WTC11 (cell line): ENCODE data around the gene BABAM2. TPM values are rescaled to one million over a fixed set of nuclear protein-coding genes. Genes with fewer than 3 reads are reported as not detected.

Experiments used
- ATAC-seq: fragments of 200-7000 bp; cut with Tn5 transposase; 2 replicates; pipeline ENCODE4 v1.10.0; 2021; ENCODE audit warnings: mild to moderate bottlenecking, moderate library complexity
- CTCF ChIA-PET: fragments of 300-600 bp; sonication (Branson Sonifier 250); formaldehyde crosslinking; loops from one replicate; lab custom pipeline; 2021; ENCODE audit warnings: antibody characterized with exemption; lab: Charles Lee
- POLR2A ChIA-PET: fragments of 350-600 bp; sonication (Branson Sonifier 250); formaldehyde crosslinking; loops from one replicate; lab custom pipeline; 2021; ENCODE audit warnings: antibody characterized with exemption; lab: Charles Lee
- DNase-seq: peaks from one replicate; pipeline ENCODE4 v3.0.0; 2021; ENCODE audit warnings: low spot score
- H3K27ac Mint-ChIP-seq: 2 replicates; pipeline ENCODE4 v1.8.0; 2021; ENCODE audit warnings: mixed read lengths
- H3K27me3 Mint-ChIP-seq: 2 replicates; pipeline ENCODE4 v1.8.0; 2021; ENCODE audit warnings: low read depth, mild to moderate bottlenecking, moderate library complexity, mixed read lengths
- H3K36me3 Mint-ChIP-seq: 2 replicates; pipeline ENCODE4 v1.8.0; 2021; ENCODE audit warnings: mixed read lengths
- H3K4me1 Mint-ChIP-seq: 2 replicates; pipeline ENCODE4 v1.8.0; 2022; ENCODE audit warnings: mixed read lengths
- H3K4me3 Mint-ChIP-seq: 2 replicates; pipeline ENCODE4 v1.8.0; 2021; ENCODE audit warnings: mild to moderate bottlenecking, moderate library complexity, mixed read lengths
- H3K9me3 Mint-ChIP-seq: 2 replicates; pipeline ENCODE4 v1.8.0; 2021; ENCODE audit warnings: mixed read lengths
- ATF1 ChIP-seq: sonication (generic); formaldehyde crosslinking; IDR thresholded peaks from 2 replicates; pipeline ENCODE4 v1.8.1; 2023; ENCODE audit warnings: mild to moderate bottlenecking, moderate library complexity, missing genetic modification reagents
- CREM ChIP-seq: sonication (generic); formaldehyde crosslinking; IDR thresholded peaks from 2 replicates; pipeline ENCODE4 v1.8.1; 2022; ENCODE audit warnings: mild to moderate bottlenecking, missing genetic modification reagents, moderate library complexity
- GTF2I ChIP-seq: fragments of 250-450 bp; sonication (Bioruptor Pico); conservative IDR thresholded peaks from 2 replicates; pipeline ENCODE4 v1.4.0; 2021; ENCODE audit warnings: mild to moderate bottlenecking
- HMGA2 ChIP-seq: fragments of 250-450 bp; sonication (Bioruptor Pico); IDR thresholded peaks from 2 replicates; pipeline ENCODE4 v1.4.0; 2021; ENCODE audit warnings: mild to moderate bottlenecking, moderate library complexity
- NFYB ChIP-seq: sonication (generic); formaldehyde crosslinking; conservative IDR thresholded peaks from 2 replicates; pipeline ENCODE4 v1.8.0; 2022; ENCODE audit warnings: low read depth, missing genetic modification reagents
- SMAD3 ChIP-seq: sonication (generic); formaldehyde crosslinking; IDR thresholded peaks from 2 replicates; pipeline ENCODE4 v1.8.0; 2022; ENCODE audit warnings: missing genetic modification reagents, mild to moderate bottlenecking, borderline replicate concordance
- SP1 ChIP-seq: sonication (generic); formaldehyde crosslinking; conservative IDR thresholded peaks from 2 replicates; pipeline ENCODE4 v1.8.1; 2022; ENCODE audit warnings: missing genetic modification reagents
- TCF7 ChIP-seq: sonication (generic); formaldehyde crosslinking; IDR thresholded peaks from 2 replicates; pipeline ENCODE4 v1.8.0; 2022; ENCODE audit warnings: mild to moderate bottlenecking, low read depth, missing genetic modification reagents, moderate library complexity
- TEAD4 ChIP-seq: sonication (generic); formaldehyde crosslinking; IDR thresholded peaks from 2 replicates; pipeline ENCODE4 v1.8.0; 2022; ENCODE audit warnings: mild to moderate bottlenecking, missing genetic modification reagents
- ZNF138 ChIP-seq: sonication (generic); formaldehyde crosslinking; conservative IDR thresholded peaks from 2 replicates; pipeline ENCODE4 v1.8.1; 2022; ENCODE audit warnings: mild to moderate bottlenecking, moderate library complexity, missing genetic modification reagents
- ZNF232 ChIP-seq: sonication (generic); formaldehyde crosslinking; IDR thresholded peaks from 2 replicates; pipeline ENCODE4 v1.8.0; 2022; ENCODE audit warnings: mild to moderate bottlenecking, missing genetic modification reagents
- ZNF263 ChIP-seq: sonication (generic); formaldehyde crosslinking; IDR thresholded peaks from 2 replicates; pipeline ENCODE4 v1.8.1; 2022; ENCODE audit warnings: low read depth, mild to moderate bottlenecking, moderate library complexity, missing genetic modification reagents
- total RNA-seq: library from RNA; stranded (reverse); gene quantifications from 3 replicates; pipeline ENCODE4 v1.2.3, GENCODE V29; 2021
- TF ChIP-seq, protein P1 (sequence below): sonication (generic); formaldehyde crosslinking; IDR thresholded peaks from 2 replicates; pipeline ENCODE4 v1.8.1; 2023; ENCODE audit warnings: mild to moderate bottlenecking, missing genetic modification reagents, borderline replicate concordance
- TF ChIP-seq, protein P2 (sequence below): fragments of 250-450 bp; sonication (Bioruptor Pico); IDR thresholded peaks from 2 replicates; pipeline ENCODE4 v1.9.0; 2021; ENCODE audit warnings: mild to moderate bottlenecking, borderline replicate concordance
- TF ChIP-seq, protein P3 (sequence below): sonication (generic); formaldehyde crosslinking; IDR thresholded peaks from 2 replicates; pipeline ENCODE4 v1.8.1; 2022; ENCODE audit warnings: low read depth, missing genetic modification reagents, borderline replicate concordance
- TF ChIP-seq, protein P4 (sequence below): sonication (generic); formaldehyde crosslinking; IDR thresholded peaks from 2 replicates; pipeline ENCODE4 v1.8.1; 2023; ENCODE audit warnings: mild to moderate bottlenecking, missing genetic modification reagents, moderate library complexity
- TF ChIP-seq, protein P5 (sequence below): sonication (generic); formaldehyde crosslinking; IDR thresholded peaks from 2 replicates; pipeline ENCODE4 v1.8.0; 2023; ENCODE audit warnings: mild to moderate bottlenecking, missing genetic modification reagents
- TF ChIP-seq, protein P6 (sequence below): sonication (generic); formaldehyde crosslinking; IDR thresholded peaks from 2 replicates; pipeline ENCODE4 v1.8.1; 2023; ENCODE audit warnings: mild to moderate bottlenecking, missing genetic modification reagents

The BABAM2 gene
- total RNA-seq, 1 experiment from 2014 or later: 16.5 TPM

DNA sequence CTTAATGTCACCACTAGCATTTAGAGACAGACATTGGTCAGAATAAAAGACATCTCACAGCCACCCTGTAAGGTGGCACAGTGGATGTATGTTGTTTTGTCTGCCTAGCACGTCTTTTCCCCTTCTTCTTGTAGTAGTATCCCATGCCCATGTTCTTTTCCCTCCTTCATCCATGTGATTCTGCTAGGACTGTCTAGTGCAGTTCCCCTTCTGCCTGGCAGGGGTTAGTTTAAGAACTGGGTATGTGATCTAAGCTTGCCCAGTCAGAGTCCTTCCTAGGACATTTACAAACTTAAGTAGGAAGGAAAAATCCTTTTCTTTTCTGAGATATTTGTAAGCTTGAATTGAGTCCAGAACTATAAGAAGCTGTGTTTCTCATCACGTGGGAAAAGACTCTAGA is 172.3 kb downstream of the BABAM2 start:
- Mint-ChIP-seq H3K27ac (no peak overlapping the region), H3K9me3 (peaks cover 13% of the 10 kb centered on the region), H3K27me3 (no peaks in the 10 kb centered on the region), H3K36me3 (no peaks in the 10 kb centered on the region), H3K4me1 (no peaks in the 10 kb centered on the region), H3K4me3 (no peak overlapping the region)
- ATAC-seq (no peak), DNase-seq (no peak)
- CTCF ChIA-PET: no interaction called here
- POLR2A ChIA-PET: no interaction called here
- TF ChIP-seq, protein P1, sequence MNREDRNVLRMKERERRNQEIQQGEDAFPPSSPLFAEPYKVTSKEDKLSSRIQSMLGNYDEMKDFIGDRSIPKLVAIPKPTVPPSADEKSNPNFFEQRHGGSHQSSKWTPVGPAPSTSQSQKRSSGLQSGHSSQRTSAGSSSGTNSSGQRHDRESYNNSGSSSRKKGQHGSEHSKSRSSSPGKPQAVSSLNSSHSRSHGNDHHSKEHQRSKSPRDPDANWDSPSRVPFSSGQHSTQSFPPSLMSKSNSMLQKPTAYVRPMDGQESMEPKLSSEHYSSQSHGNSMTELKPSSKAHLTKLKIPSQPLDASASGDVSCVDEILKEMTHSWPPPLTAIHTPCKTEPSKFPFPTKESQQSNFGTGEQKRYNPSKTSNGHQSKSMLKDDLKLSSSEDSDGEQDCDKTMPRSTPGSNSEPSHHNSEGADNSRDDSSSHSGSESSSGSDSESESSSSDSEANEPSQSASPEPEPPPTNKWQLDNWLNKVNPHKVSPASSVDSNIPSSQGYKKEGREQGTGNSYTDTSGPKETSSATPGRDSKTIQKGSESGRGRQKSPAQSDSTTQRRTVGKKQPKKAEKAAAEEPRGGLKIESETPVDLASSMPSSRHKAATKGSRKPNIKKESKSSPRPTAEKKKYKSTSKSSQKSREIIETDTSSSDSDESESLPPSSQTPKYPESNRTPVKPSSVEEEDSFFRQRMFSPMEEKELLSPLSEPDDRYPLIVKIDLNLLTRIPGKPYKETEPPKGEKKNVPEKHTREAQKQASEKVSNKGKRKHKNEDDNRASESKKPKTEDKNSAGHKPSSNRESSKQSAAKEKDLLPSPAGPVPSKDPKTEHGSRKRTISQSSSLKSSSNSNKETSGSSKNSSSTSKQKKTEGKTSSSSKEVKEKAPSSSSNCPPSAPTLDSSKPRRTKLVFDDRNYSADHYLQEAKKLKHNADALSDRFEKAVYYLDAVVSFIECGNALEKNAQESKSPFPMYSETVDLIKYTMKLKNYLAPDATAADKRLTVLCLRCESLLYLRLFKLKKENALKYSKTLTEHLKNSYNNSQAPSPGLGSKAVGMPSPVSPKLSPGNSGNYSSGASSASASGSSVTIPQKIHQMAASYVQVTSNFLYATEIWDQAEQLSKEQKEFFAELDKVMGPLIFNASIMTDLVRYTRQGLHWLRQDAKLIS (CRISPR knock-in tag): no peak
- TF ChIP-seq, protein P2, sequence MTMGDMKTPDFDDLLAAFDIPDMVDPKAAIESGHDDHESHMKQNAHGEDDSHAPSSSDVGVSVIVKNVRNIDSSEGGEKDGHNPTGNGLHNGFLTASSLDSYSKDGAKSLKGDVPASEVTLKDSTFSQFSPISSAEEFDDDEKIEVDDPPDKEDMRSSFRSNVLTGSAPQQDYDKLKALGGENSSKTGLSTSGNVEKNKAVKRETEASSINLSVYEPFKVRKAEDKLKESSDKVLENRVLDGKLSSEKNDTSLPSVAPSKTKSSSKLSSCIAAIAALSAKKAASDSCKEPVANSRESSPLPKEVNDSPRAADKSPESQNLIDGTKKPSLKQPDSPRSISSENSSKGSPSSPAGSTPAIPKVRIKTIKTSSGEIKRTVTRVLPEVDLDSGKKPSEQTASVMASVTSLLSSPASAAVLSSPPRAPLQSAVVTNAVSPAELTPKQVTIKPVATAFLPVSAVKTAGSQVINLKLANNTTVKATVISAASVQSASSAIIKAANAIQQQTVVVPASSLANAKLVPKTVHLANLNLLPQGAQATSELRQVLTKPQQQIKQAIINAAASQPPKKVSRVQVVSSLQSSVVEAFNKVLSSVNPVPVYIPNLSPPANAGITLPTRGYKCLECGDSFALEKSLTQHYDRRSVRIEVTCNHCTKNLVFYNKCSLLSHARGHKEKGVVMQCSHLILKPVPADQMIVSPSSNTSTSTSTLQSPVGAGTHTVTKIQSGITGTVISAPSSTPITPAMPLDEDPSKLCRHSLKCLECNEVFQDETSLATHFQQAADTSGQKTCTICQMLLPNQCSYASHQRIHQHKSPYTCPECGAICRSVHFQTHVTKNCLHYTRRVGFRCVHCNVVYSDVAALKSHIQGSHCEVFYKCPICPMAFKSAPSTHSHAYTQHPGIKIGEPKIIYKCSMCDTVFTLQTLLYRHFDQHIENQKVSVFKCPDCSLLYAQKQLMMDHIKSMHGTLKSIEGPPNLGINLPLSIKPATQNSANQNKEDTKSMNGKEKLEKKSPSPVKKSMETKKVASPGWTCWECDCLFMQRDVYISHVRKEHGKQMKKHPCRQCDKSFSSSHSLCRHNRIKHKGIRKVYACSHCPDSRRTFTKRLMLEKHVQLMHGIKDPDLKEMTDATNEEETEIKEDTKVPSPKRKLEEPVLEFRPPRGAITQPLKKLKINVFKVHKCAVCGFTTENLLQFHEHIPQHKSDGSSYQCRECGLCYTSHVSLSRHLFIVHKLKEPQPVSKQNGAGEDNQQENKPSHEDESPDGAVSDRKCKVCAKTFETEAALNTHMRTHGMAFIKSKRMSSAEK (CRISPR knock-in tag): no peak
- TF ChIP-seq CREM: no peak
- no peak for TF ChIP-seq TEAD4 (CRISPR knock-in tag)
- TF ChIP-seq ATF1 (CRISPR knock-in tag): no peak
- TF ChIP-seq, protein P3, sequence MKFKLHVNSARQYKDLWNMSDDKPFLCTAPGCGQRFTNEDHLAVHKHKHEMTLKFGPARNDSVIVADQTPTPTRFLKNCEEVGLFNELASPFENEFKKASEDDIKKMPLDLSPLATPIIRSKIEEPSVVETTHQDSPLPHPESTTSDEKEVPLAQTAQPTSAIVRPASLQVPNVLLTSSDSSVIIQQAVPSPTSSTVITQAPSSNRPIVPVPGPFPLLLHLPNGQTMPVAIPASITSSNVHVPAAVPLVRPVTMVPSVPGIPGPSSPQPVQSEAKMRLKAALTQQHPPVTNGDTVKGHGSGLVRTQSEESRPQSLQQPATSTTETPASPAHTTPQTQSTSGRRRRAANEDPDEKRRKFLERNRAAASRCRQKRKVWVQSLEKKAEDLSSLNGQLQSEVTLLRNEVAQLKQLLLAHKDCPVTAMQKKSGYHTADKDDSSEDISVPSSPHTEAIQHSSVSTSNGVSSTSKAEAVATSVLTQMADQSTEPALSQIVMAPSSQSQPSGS (CRISPR knock-in tag): no peak
- no peak for TF ChIP-seq SP1 (CRISPR knock-in tag)
- no peak for TF ChIP-seq ZNF232 (CRISPR knock-in tag)

DNA sequence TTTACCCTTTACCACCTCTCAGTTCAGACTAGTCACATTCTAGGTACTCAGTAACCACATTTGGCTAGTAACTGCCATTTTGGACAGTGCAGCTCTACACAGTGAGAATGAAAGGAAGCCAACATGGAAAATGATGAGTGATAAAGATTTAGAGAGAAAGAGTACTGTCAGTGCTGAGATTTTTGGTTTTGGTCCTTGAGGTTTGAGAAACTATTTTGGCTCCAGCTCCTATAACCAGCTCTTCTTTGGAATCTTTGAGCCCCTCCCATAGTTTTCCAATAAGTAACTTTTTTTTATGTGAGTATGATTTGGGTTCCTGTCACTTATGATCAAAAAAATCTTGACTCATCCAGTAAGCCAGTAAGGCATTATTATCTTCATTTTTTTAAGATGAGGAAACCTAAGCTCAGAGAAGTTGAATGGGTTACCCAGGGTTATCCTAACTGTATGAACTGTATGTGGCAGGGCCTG is 173.0 kb downstream of the BABAM2 start:
- Mint-ChIP-seq H3K4me1 (no peaks in the 10 kb centered on the region), H3K27me3 (no peaks in the 10 kb centered on the region), H3K4me3 (no peak overlapping the region), H3K9me3 (peaks cover 13% of the 10 kb centered on the region), H3K27ac (no peak overlapping the region), H3K36me3 (no peaks in the 10 kb centered on the region)
- DNase-seq (no peak), ATAC-seq (no peak)
- POLR2A ChIA-PET: no interaction called here
- CTCF ChIA-PET: no interaction called here
- TF ChIP-seq HMGA2: no peak
- no peak for TF ChIP-seq ZNF263 (CRISPR knock-in tag)
- no peak for TF ChIP-seq NFYB (CRISPR knock-in tag)
- TF ChIP-seq ZNF138 (CRISPR knock-in tag): no peak
- TF ChIP-seq TCF7 (CRISPR knock-in tag): no peak
- no peak for TF ChIP-seq SMAD3 (CRISPR knock-in tag)
- TF ChIP-seq, protein P4, sequence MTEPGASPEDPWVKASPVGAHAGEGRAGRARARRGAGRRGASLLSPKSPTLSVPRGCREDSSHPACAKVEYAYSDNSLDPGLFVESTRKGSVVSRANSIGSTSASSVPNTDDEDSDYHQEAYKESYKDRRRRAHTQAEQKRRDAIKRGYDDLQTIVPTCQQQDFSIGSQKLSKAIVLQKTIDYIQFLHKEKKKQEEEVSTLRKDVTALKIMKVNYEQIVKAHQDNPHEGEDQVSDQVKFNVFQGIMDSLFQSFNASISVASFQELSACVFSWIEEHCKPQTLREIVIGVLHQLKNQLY (CRISPR knock-in tag): no peak
- TF ChIP-seq, protein P5, sequence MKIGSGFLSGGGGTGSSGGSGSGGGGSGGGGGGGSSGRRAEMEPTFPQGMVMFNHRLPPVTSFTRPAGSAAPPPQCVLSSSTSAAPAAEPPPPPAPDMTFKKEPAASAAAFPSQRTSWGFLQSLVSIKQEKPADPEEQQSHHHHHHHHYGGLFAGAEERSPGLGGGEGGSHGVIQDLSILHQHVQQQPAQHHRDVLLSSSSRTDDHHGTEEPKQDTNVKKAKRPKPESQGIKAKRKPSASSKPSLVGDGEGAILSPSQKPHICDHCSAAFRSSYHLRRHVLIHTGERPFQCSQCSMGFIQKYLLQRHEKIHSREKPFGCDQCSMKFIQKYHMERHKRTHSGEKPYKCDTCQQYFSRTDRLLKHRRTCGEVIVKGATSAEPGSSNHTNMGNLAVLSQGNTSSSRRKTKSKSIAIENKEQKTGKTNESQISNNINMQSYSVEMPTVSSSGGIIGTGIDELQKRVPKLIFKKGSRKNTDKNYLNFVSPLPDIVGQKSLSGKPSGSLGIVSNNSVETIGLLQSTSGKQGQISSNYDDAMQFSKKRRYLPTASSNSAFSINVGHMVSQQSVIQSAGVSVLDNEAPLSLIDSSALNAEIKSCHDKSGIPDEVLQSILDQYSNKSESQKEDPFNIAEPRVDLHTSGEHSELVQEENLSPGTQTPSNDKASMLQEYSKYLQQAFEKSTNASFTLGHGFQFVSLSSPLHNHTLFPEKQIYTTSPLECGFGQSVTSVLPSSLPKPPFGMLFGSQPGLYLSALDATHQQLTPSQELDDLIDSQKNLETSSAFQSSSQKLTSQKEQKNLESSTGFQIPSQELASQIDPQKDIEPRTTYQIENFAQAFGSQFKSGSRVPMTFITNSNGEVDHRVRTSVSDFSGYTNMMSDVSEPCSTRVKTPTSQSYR (CRISPR knock-in tag): no peak
- TF ChIP-seq, protein P3 (CRISPR knock-in tag): no peak
- no peak for TF ChIP-seq GTF2I
- TF ChIP-seq, protein P6, sequence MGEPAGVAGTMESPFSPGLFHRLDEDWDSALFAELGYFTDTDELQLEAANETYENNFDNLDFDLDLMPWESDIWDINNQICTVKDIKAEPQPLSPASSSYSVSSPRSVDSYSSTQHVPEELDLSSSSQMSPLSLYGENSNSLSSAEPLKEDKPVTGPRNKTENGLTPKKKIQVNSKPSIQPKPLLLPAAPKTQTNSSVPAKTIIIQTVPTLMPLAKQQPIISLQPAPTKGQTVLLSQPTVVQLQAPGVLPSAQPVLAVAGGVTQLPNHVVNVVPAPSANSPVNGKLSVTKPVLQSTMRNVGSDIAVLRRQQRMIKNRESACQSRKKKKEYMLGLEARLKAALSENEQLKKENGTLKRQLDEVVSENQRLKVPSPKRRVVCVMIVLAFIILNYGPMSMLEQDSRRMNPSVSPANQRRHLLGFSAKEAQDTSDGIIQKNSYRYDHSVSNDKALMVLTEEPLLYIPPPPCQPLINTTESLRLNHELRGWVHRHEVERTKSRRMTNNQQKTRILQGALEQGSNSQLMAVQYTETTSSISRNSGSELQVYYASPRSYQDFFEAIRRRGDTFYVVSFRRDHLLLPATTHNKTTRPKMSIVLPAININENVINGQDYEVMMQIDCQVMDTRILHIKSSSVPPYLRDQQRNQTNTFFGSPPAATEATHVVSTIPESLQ (CRISPR knock-in tag): no peak
